MCF 10A (cell line): ENCODE measurements around the gene TPST1. TPM values are rescaled to one million over a fixed set of nuclear protein-coding genes. Genes with fewer than 3 reads are reported as not detected.

Experiments used
- BruUV-seq: library from RNA; stranded (reverse); fragments of 400-500 nt; replicated peaks from 2 replicates; lab custom pipeline; 2021; lab: Mats Ljungman, UMichigan
- CTCF ChIA-PET: fragments of 300-600 bp; sonication (Branson Sonifier 250); formaldehyde crosslinking; extraction: SDS; loops from one replicate; lab custom pipeline; 2021; ENCODE audit warnings: antibody characterized with exemption, inconsistent platforms; lab: Yijun Ruan, JAX
- POLR2A ChIA-PET: fragments of 300-600, 350-650 bp; sonication (Branson Sonifier 250); formaldehyde crosslinking; extraction: SDS; loops from one replicate; lab custom pipeline; 2020; ENCODE audit warnings: antibody characterized with exemption, inconsistent platforms; lab: Yijun Ruan, JAX
- DNase-seq: peaks from one replicate; pipeline ENCODE4 v3.0.0-alpha.2; 2018; ENCODE audit not compliant: unreplicated experiment
- H3K27ac Mint-ChIP-seq: one replicate; pipeline ENCODE4 v1.8.0; 2022; ENCODE audit warnings: mild to moderate bottlenecking, low read depth, mixed read lengths; ENCODE audit not compliant: unreplicated experiment
- H3K27me3 Mint-ChIP-seq: one replicate; pipeline ENCODE4 v1.8.0; 2022; ENCODE audit warnings: mixed read lengths; ENCODE audit not compliant: insufficient read depth, unreplicated experiment
- H3K36me3 Mint-ChIP-seq: one replicate; pipeline ENCODE4 v1.8.0; 2022; ENCODE audit warnings: mild to moderate bottlenecking, moderate library complexity, mixed read lengths; ENCODE audit not compliant: insufficient read depth, unreplicated experiment
- H3K4me1 Mint-ChIP-seq: one replicate; pipeline ENCODE4 v1.8.0; 2022; ENCODE audit warnings: mixed read lengths; ENCODE audit not compliant: insufficient read depth, unreplicated experiment
- H3K4me3 Mint-ChIP-seq: one replicate; pipeline ENCODE4 v1.8.0; 2022; ENCODE audit warnings: mild to moderate bottlenecking, moderate library complexity, mixed read lengths; ENCODE audit not compliant: unreplicated experiment
- H3K9me3 Mint-ChIP-seq: one replicate; pipeline ENCODE4 v1.8.0; 2022; ENCODE audit warnings: mixed read lengths; ENCODE audit not compliant: unreplicated experiment
- CTCF ChIP-seq: fragments of 200-600 bp; IDR thresholded peaks from one replicate; pipeline ENCODE4 v1.8.0; 2022; ENCODE audit warnings: antibody characterized with exemption, mild to moderate bottlenecking; ENCODE audit not compliant: unreplicated experiment
- intact Hi-C: fragments of 100-400 bp; cut with micrococcal nuclease; formaldehyde crosslinking; loops from 2 replicates; pipeline ENCODE4 v1.14.1; 2022
- total RNA-seq: library from RNA; stranded (reverse); gene quantifications from 2 replicates; pipeline ENCODE4 v1.2.3, GENCODE V29; 2022

TPST1 gene
- total RNA-seq, 1 experiment from 2014 or later = 3.2 TPM

- no peak overlapping the region for H3K27ac Mint-ChIP-seq
- no peak for TF ChIP-seq CTCF
- POLR2A ChIA-PET = no interaction called here
- no peak overlapping the region for H3K4me3 Mint-ChIP-seq
- no peaks in the 10 kb centered on the region for H3K27me3 Mint-ChIP-seq
- no peaks in the 10 kb centered on the region for H3K36me3 Mint-ChIP-seq
- CTCF ChIA-PET = no interaction called here
- DNase-seq = peak; percentile 27
- H3K4me1 Mint-ChIP-seq = peaks cover 9% of the 10 kb centered on the region
- intact Hi-C loops = no loop called here
- BruUV-seq = no TSS peak
- no peaks in the 10 kb centered on the region for H3K9me3 Mint-ChIP-seq
These were observed 50.5 kb downstream of the TPST1 start for GRCh38 chr7:66255534-66256100.

- Mint-ChIP-seq H3K36me3 (no peaks in the 10 kb centered on the region), H3K9me3 (no peaks in the 10 kb centered on the region), H3K4me1 (peaks cover 5% of the 10 kb centered on the region), H3K4me3 (no peak overlapping the region), H3K27ac (no peak overlapping the region), H3K27me3 (no peaks in the 10 kb centered on the region)
- CTCF ChIA-PET = no interaction called here
- intact Hi-C loops = no loop called here
- TF ChIP-seq CTCF = no peak
- BruUV-seq = no TSS peak
- no peak for DNase-seq
- POLR2A ChIA-PET = no interaction called here
These were observed 51.1 kb downstream of the TPST1 start for GRCh38 chr7:66256281-66256680.

- intact Hi-C loops = no loop called here
- Mint-ChIP-seq H3K36me3 (no peaks in the 10 kb centered on the region), H3K27me3 (no peaks in the 10 kb centered on the region), H3K27ac (no peak overlapping the region), H3K4me1 (peaks cover 5% of the 10 kb centered on the region), H3K4me3 (no peak overlapping the region), H3K9me3 (no peaks in the 10 kb centered on the region)
- POLR2A ChIA-PET = interaction anchor here (0.8 to 1.3 kb wide), 2 partner anchors 74 to 97 kb away, joined by 3 to 4 read pairs; no protein-coding TSS in a partner anchor
- CTCF ChIA-PET = interaction anchor here (0.9 kb wide), 1 partner anchor 51 kb away, joined by 3 read pairs; no protein-coding TSS in a partner anchor
- no peak for TF ChIP-seq CTCF
- BruUV-seq = no TSS peak
- no peak for DNase-seq
These were observed 52.3 kb downstream of the TPST1 start for GRCh38 chr7:66257481-66257880.

DNA sequence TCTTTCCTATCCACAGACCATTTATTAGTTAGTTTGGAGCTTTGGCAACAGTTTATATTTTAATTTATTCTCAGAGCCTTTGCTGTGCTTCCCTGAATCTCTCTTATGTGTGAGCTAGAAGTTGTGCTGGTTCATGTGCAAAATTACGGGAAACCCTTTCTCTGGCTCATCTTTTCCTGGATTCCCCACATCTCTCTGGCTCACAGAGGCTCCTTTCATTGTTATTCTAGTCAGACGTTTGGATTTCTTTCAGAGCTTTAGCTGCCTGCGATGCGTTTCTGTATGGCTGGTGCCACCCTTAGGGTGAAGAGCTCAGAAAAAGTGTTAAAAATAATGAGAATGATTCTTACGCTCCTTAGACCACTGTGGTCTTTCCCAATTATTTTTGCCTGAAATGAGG lies 53.3 kb downstream of the TPST1 start:
- no peak overlapping the region for H3K4me3 Mint-ChIP-seq
- POLR2A ChIA-PET = interaction anchor here (1.3 kb wide), 1 partner anchor 96 kb away, joined by 4 read pairs; no protein-coding TSS in a partner anchor
- no peaks in the 10 kb centered on the region for H3K36me3 Mint-ChIP-seq
- peaks cover 5% of the 10 kb centered on the region for H3K4me1 Mint-ChIP-seq
- CTCF ChIA-PET = no interaction called here
- TF ChIP-seq CTCF = no peak
- intact Hi-C loops = no loop called here
- no peaks in the 10 kb centered on the region for H3K27me3 Mint-ChIP-seq
- BruUV-seq = no TSS peak
- no peaks in the 10 kb centered on the region for H3K9me3 Mint-ChIP-seq
- no peak overlapping the region for H3K27ac Mint-ChIP-seq
- no peak for DNase-seq
